Muscle layer of colon (tissue), 2 donors: Measurements from ENCODE around the gene PMF1.

Experiments
- H3K27ac ChIP-seq: one replicate; pipeline ENCODE4 v1.7.0; 2013; ENCODE audit warnings: low read depth, mild to moderate bottlenecking, low read length, moderate library complexity
- H3K27me3 ChIP-seq, 2 donors: one replicate each; pipeline ENCODE4 v1.7.0; 2013; ENCODE audit warnings: low read length in 2 of 2, mild to moderate bottlenecking in 2 of 2; ENCODE audit not compliant: insufficient read depth in 2 of 2, control insufficient read depth in 1 of 2
- H3K36me3 ChIP-seq: one replicate; pipeline ENCODE4 v1.7.0; 2013; ENCODE audit warnings: mild to moderate bottlenecking, low read length; ENCODE audit not compliant: insufficient read depth
- H3K4me1 ChIP-seq: one replicate; pipeline ENCODE4 v1.7.0; 2013; ENCODE audit warnings: mild to moderate bottlenecking, low read length; ENCODE audit not compliant: insufficient read depth
- H3K4me3 ChIP-seq, 2 donors: one replicate each; pipeline ENCODE4 v1.7.0; 2013; ENCODE audit warnings: low read length in 2 of 2, low read depth in 1 of 2, mild to moderate bottlenecking in 1 of 2, moderate library complexity in 1 of 2
- H3K9ac ChIP-seq: one replicate; pipeline ENCODE4 v1.7.0; 2013; ENCODE audit warnings: low read length
- H3K9me3 ChIP-seq: one replicate; pipeline ENCODE4 v1.7.0; 2013; ENCODE audit warnings: mild to moderate bottlenecking, low read length
- donor health status: abdominal sarcoma.
- donor health status: Adenocarcinoma of cecum.

The PMF1 gene

GRCh38 chr1:156242738-156243137 lies 29.9 kb downstream of the PMF1 start:
- Histone ChIP-seq H3K9ac (no peak overlapping the region), H3K4me3 (no peak overlapping the region), H3K36me3 (peaks cover 23% of the 10 kb centered on the region), H3K4me1 (peaks cover 10% of the 10 kb centered on the region), H3K9me3 (no peaks in the 10 kb centered on the region), H3K27me3 (peaks cover 18 to 28% of the 10 kb centered on the region in 2 donors), H3K27ac (no peak overlapping the region)

- H3K4me3 ChIP-seq: no peak overlapping the region
- peaks cover 14% of the 10 kb centered on the region for H3K4me1 ChIP-seq
- peaks cover 10% of the 10 kb centered on the region for H3K36me3 ChIP-seq
- no peak overlapping the region for H3K9ac ChIP-seq
- no peak overlapping the region for H3K27ac ChIP-seq
- H3K27me3 ChIP-seq: peaks cover 18 to 28% of the 10 kb centered on the region in 2 donors
- H3K9me3 ChIP-seq: no peaks in the 10 kb centered on the region
Observed at GRCh38 chr1:156244126-156244525, 31.3 kb downstream of the PMF1 start.

- peaks cover 18 to 28% of the 10 kb centered on the region in 2 donors for H3K27me3 ChIP-seq
- no peak overlapping the region for H3K4me3 ChIP-seq
- peaks cover 14% of the 10 kb centered on the region for H3K4me1 ChIP-seq
- no peak overlapping the region for H3K27ac ChIP-seq
- no peaks in the 10 kb centered on the region for H3K9me3 ChIP-seq
- peaks cover 4% of the 10 kb centered on the region for H3K36me3 ChIP-seq
- H3K9ac ChIP-seq: no peak overlapping the region
Observed at GRCh38 chr1:156244712-156245111, 31.9 kb downstream of the PMF1 start.

- Histone ChIP-seq H3K9ac (no peak overlapping the region), H3K27me3 (peaks cover 18 to 28% of the 10 kb centered on the region in 2 donors), H3K4me3 (no peak overlapping the region), H3K9me3 (no peaks in the 10 kb centered on the region), H3K27ac (no peak overlapping the region), H3K4me1 (peaks cover 14% of the 10 kb centered on the region), H3K36me3 (peaks cover 6% of the 10 kb centered on the region)
Observed at GRCh38 chr1:156245451-156246232, 32.8 kb downstream of the PMF1 start.

GRCh38 chr1:156246241-156246780 lies 33.5 kb downstream of the PMF1 start:
- Histone ChIP-seq H3K4me1 (peaks cover 14% of the 10 kb centered on the region), H3K36me3 (peaks cover 12% of the 10 kb centered on the region)

GRCh38 chr1:156246781-156247459 lies 34.1 kb downstream of the PMF1 start:
- peaks cover 18% of the 10 kb centered on the region for H3K36me3 ChIP-seq
- no peak overlapping the region for H3K4me3 ChIP-seq
- peaks cover 18 to 28% of the 10 kb centered on the region in 2 donors for H3K27me3 ChIP-seq
- peaks cover 14% of the 10 kb centered on the region for H3K4me1 ChIP-seq
- H3K9me3 ChIP-seq: no peaks in the 10 kb centered on the region
- H3K9ac ChIP-seq: no peak overlapping the region
- H3K27ac ChIP-seq: no peak overlapping the region

More at GRCh38 chr1:156246241-156246780, 33.5 kb downstream of the PMF1 start:
- H3K9me3 ChIP-seq: no peaks in the 10 kb centered on the region
- H3K4me3 ChIP-seq: no peak overlapping the region
- no peak overlapping the region for H3K9ac ChIP-seq
- H3K27ac ChIP-seq: no peak overlapping the region
- H3K27me3 ChIP-seq: peaks cover 18 to 28% of the 10 kb centered on the region in 2 donors

GRCh38 chr1:156247460-156248322 lies 34.9 kb downstream of the PMF1 start, which contains the start of gene PAQR6:
Gene PAQR6 (minus strand): TSS chr1:156248056. CDS start chr1:156246731, 1,325 bp downstream.
- Histone ChIP-seq H3K9me3 (no peaks in the 10 kb centered on the region), H3K36me3 (peaks cover 26% of the 10 kb centered on the region), H3K4me1 (peaks cover 14% of the 10 kb centered on the region), H3K27me3 (peaks cover 18 to 28% of the 10 kb centered on the region in 2 donors), H3K9ac (no peak within 1 kb of the TSS), H3K27ac (no peak within 1 kb of the TSS), H3K4me3 (no peak within 1 kb of the TSS)

GRCh38 chr1:156248323-156248683 lies 35.5 kb downstream of the PMF1 start:
- Histone ChIP-seq H3K27me3 (peaks cover 18 to 28% of the 10 kb centered on the region in 2 donors), H3K9me3 (no peaks in the 10 kb centered on the region), H3K4me3 (no peak overlapping the region), H3K4me1 (peaks cover 14% of the 10 kb centered on the region), H3K9ac (no peak overlapping the region), H3K27ac (no peak overlapping the region), H3K36me3 (peaks cover 32% of the 10 kb centered on the region)

GRCh38 chr1:156249593-156249992 lies 36.8 kb downstream of the PMF1 start:
- H3K9me3 ChIP-seq: no peaks in the 10 kb centered on the region
- peaks cover 18 to 24% of the 10 kb centered on the region in 2 donors for H3K27me3 ChIP-seq
- no peak overlapping the region for H3K4me3 ChIP-seq
- H3K27ac ChIP-seq: no peak overlapping the region
- peaks cover 14% of the 10 kb centered on the region for H3K4me1 ChIP-seq
- H3K9ac ChIP-seq: no peak overlapping the region
- peaks cover 40% of the 10 kb centered on the region for H3K36me3 ChIP-seq

- Histone ChIP-seq H3K9ac (no peak overlapping the region), H3K27ac (no peak overlapping the region)
Observed at GRCh38 chr1:156251527-156251926, 38.7 kb downstream of the PMF1 start.

GRCh38 chr1:156253634-156254033 lies 40.8 kb downstream of the PMF1 start:
- peaks cover 67% of the 10 kb centered on the region for H3K36me3 ChIP-seq
- H3K4me1 ChIP-seq: no peaks in the 10 kb centered on the region
- no peaks in the 10 kb centered on the region for H3K27me3 ChIP-seq
- H3K9me3 ChIP-seq: no peaks in the 10 kb centered on the region
- H3K9ac ChIP-seq: no peak overlapping the region
- H3K27ac ChIP-seq: no peak overlapping the region
- no peak overlapping the region for H3K4me3 ChIP-seq

More at GRCh38 chr1:156251527-156251926, 38.7 kb downstream of the PMF1 start:
- Histone ChIP-seq H3K4me3 (no peak overlapping the region), H3K9me3 (no peaks in the 10 kb centered on the region), H3K27me3 (peaks cover 2 to 5% of the 10 kb centered on the region in 2 donors), H3K36me3 (peaks cover 50% of the 10 kb centered on the region), H3K4me1 (peaks cover 14% of the 10 kb centered on the region)
